H7 (cell line): ENCODE data around the gene BRD7. TPM values are rescaled to one million over a fixed set of nuclear protein-coding genes. Genes with fewer than 3 reads are reported as not detected.
A peak's percentile ranks its signal among the peaks of the same experiment; 100 is the strongest.

Experiments
- DNase-seq: peaks from one replicate; pipeline ENCODE4 v3.0.0; 2012
- H3K27me3 ChIP-seq: 2 replicates; pipeline ENCODE4 v1.6.0; 2011; ENCODE audit warnings: mild to moderate bottlenecking, low read length; ENCODE audit not compliant: control insufficient read depth, insufficient read depth
- H3K36me3 ChIP-seq: replicated peaks from 2 replicates; pipeline ENCODE4 v1.5.1; 2011; ENCODE audit warnings: low read length; ENCODE audit not compliant: control insufficient read depth, insufficient read depth
- H3K4me3 ChIP-seq: 2 replicates; pipeline ENCODE4 v1.5.1; 2011; ENCODE audit warnings: low read depth, mild to moderate bottlenecking, control low read depth, low read length, moderate library complexity; ENCODE audit not compliant: insufficient read depth
- total RNA-seq: library from RNA; depleted of rRNA; stranded (reverse); fragments of >200 nt; shearing (Covaris generic); gene quantifications from 2 replicates; pipeline ENCODE4 v1.2.3, GENCODE V29; 2014

BRD7 gene
- total RNA-seq, 1 experiment from 2014 or later = 86.5 TPM

DNA sequence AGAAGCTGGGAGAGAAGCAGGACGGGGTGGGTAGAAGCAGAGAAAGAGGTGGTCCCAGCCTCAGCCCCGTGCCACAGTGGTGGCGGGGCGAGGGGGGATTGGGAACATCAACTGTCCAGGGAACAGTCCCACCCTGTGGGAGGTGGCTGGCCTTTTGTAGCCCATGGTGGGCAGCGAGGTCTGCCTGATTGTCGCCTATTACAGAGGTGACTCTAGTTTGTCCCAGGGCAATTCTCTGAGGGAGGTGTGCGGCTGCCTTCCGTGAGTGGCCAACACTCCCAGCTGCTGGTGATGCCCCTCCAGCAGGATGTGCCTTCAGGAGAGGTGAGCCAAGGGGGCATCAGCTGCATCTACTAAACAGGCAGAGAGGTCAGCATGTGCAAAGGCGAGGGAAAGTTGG, 5.0 kb upstream of the BRD7 start:
- no peaks in the 10 kb centered on the region for H3K36me3 ChIP-seq
- no peak for DNase-seq
- no peaks in the 10 kb centered on the region for H3K27me3 ChIP-seq
- no peak overlapping the region for H3K4me3 ChIP-seq

DNA sequence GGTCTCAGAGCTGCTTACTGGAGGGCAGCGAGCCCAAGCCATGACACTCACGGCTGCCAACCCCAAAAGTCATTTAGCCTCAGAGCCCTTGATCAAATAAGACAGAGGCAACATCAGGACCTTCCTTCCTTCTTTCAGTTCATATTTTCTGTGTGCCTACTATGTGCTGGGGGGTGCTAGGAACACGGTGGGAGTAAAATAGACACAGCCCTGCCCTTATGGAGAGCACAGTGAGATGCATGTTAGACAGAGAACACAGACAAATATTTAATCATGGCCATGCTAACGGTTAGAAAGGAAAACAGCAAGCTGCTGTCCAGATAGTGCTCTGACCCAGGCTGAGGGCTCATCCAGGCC, 4.5 kb upstream of the BRD7 start:
- H3K36me3 ChIP-seq = no peaks in the 10 kb centered on the region
- H3K4me3 ChIP-seq = no peak overlapping the region
- no peak for DNase-seq
- H3K27me3 ChIP-seq = no peaks in the 10 kb centered on the region

GRCh38 chr16:50372611-50373344, 4.0 kb upstream of the BRD7 start:
- Histone ChIP-seq H3K27me3 (no peaks in the 10 kb centered on the region), H3K4me3 (no peak overlapping the region), H3K36me3 (no peaks in the 10 kb centered on the region)
- no peak for DNase-seq

DNA sequence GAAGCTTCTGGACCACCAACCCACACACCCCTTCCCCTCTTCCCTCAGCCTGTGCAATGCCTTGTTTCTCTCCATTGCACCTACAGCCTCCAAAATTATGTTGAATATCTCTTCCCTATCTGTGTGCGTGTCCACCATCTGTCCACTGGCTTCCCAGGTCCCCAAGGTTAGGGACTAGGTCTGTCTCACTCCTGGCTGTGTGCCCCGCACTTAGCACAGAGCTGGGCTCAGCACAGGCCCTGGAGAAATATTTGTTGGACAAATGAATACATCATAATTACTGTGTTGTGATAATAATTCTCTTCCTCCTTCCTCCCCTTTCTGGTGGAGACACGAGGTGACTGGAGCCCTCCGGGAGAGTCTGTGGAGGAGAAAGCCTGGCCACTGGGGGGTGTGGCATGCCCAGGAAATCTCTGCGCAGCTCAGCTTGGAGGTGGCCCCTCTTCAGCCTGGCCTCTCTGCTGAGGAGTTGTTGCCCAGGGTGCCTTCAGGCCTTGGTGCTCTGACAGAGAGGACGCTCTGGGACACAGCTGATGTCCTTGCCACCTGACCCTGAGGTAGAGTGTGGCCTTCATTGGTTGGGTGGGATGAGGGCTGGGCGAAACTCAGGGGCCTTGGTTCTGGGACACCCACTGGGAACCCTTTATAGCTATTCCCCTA, 3.3 kb upstream of the BRD7 start:
- Histone ChIP-seq H3K27me3 (no peaks in the 10 kb centered on the region), H3K36me3 (no peaks in the 10 kb centered on the region; the same call in 1 of the 2 replicates), H3K4me3 (no peak overlapping the region)
- no peak for DNase-seq

DNA sequence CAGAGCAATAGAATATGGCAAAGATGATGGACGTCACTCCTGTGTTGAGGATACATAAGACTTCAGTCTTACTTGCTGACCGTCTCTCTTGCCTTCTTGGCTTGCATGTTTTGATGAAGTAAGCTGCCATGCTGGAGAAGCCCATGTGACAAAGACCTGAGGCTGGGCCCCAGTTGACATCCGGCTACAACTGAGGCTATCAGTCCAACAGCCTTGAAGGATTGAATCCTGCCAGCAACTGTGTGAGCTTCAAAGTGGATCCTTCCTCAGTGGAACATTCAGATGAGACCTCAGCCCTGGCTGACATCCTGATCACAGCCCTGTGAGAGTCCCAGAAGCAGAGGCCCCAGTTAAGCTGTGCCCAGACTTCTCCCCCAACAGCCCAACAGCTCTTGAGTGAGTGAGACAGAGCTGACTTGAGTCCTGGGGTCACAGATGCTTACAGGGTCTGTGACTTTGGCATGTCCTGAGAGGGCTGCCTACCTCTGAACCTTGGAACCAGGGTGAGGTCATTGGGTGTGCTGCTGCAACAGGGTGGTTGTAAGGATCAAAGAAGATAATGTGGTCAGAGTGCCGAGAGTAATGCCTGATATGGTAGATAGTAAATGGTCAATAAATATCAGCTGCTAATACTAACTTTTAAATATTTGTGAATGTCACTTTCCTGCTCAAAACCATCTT, 2.4 kb upstream of the BRD7 start:
- peaks cover 2% of the 10 kb centered on the region; the same call in 1 of the 2 replicates for H3K36me3 ChIP-seq
- DNase-seq = no peak
- no peaks in the 10 kb centered on the region for H3K27me3 ChIP-seq
- no peak overlapping the region for H3K4me3 ChIP-seq

- no peak for DNase-seq
- H3K36me3 ChIP-seq = peaks cover 5% of the 10 kb centered on the region
- no peaks in the 10 kb centered on the region for H3K27me3 ChIP-seq
- H3K4me3 ChIP-seq = peak overlapping the region; percentile 23
Observed at GRCh38 chr16:50369133-50369804, 481 bp upstream of the BRD7 start.

GRCh38 chr16:50367777-50368409, 895 bp downstream of the BRD7 start:
- no peaks in the 10 kb centered on the region for H3K27me3 ChIP-seq
- DNase-seq = no peak
- peak overlapping the region; percentile 73 for H3K4me3 ChIP-seq
- peaks cover 13% of the 10 kb centered on the region for H3K36me3 ChIP-seq

DNA sequence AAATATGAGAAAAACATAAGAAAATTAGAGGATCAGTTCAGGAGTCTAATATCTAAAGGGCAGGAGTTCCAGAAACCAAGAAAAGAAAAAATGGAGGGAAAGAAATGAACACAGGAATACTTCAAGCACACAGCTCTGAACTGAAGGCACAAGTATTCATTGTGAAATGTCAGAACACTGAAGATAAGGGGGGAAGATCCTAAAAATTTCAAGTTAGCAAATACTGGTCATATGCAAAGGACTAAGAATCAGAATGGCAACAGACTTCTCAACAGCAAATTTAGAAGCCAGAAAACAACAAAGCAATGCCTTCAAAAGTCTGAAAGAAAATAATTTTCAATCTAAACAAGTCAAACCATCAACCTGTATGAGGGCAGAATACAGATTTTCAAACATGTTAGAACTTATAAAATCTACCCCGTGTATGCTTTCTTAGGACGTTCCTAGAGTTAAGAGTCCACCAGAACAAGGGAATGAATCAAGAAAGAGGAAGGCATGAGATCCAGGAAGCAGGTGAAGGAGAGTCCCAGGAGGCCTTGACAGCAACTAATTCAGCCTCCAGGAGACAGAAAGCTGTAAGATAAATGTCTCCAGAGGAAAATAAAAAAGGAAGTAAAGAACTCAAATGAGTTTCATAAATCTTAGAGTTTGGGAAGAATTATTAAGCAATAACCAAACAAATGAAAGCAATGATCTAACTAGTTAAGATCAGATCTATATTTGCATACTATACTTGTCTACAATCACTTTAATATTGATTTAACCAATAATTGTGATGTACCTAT, 2.8 kb downstream of the BRD7 start:
- H3K27me3 ChIP-seq = no peaks in the 10 kb centered on the region
- H3K36me3 ChIP-seq = peaks cover 24% of the 10 kb centered on the region

GRCh38 chr16:50363656-50364055, 5.1 kb downstream of the BRD7 start:
- H3K4me3 ChIP-seq = no peak overlapping the region
- H3K27me3 ChIP-seq = no peaks in the 10 kb centered on the region
- no peak for DNase-seq
- peaks cover 26% of the 10 kb centered on the region for H3K36me3 ChIP-seq

More for the DNA sequence above, 2.8 kb downstream of the BRD7 start:
- no peak overlapping the region for H3K4me3 ChIP-seq
- DNase-seq = no peak

DNA sequence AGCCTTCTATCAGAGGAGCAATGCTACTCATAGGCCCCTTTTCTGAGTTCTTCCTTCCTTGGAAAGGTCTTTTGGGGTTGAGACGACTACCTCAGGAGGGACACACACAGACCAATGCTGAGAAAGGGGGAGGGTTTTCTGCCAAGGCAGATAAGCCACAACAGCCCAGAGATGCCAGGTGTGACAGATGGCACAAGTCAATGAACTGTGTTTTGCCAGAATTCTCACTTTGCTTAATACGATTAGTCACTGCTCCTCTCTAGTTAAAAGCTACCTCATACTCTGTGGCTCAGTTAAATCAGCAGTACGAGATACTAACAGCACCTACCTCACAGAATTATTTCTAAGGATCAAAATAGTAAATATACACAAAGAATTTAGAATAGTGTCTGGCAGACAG, 8.0 kb downstream of the BRD7 start:
- H3K27me3 ChIP-seq = no peaks in the 10 kb centered on the region
- H3K36me3 ChIP-seq = peaks cover 24% of the 10 kb centered on the region
- DNase-seq = no peak
- H3K4me3 ChIP-seq = no peak overlapping the region

- DNase-seq = no peak
- Histone ChIP-seq H3K27me3 (no peaks in the 10 kb centered on the region), H3K36me3 (peaks cover 24% of the 10 kb centered on the region), H3K4me3 (no peak overlapping the region)
Observed at GRCh38 chr16:50360033-50360778, 8.6 kb downstream of the BRD7 start.

GRCh38 chr16:50359626-50360025, 9.2 kb downstream of the BRD7 start:
- H3K36me3 ChIP-seq = peaks cover 22% of the 10 kb centered on the region
- H3K4me3 ChIP-seq = no peak overlapping the region
- DNase-seq = no peak
- H3K27me3 ChIP-seq = no peaks in the 10 kb centered on the region
